Activated CD8-positive, alpha-beta memory T cell treated with anti-CD3 and anti-CD28 coated beads for 36 hours (primary cell): ENCODE results near the gene PLEKHS1. TPM values are rescaled to one million over a fixed set of nuclear protein-coding genes. Genes with fewer than 3 reads are reported as not detected.
"Not testable (repeated sequence)": the region's sequence is repeated elsewhere in the genome, so short reads cannot be mapped to it uniquely, and the experiment has no call there.

Experiments used
- CTCF ChIA-PET: fragments of 350-600 bp; sonication (Branson Sonifier 250); formaldehyde crosslinking; loops from one replicate; lab custom pipeline; 2021; ENCODE audit warnings: antibody characterized with exemption; lab: Charles Lee
- POLR2A ChIA-PET: fragments of 350-600 bp; sonication (Branson Sonifier 250); formaldehyde crosslinking; loops from one replicate; lab custom pipeline; 2021; ENCODE audit warnings: antibody characterized with exemption; lab: Charles Lee
- total RNA-seq, 2 experiments: library from RNA; stranded (reverse); gene quantifications; one replicate each; pipeline ENCODE4 v1.2.3, GENCODE V29; 2021

Gene PLEKHS1
- total RNA-seq, 2 experiments from 2014 or later = not detected

GRCh38 chr10:113739031-113739430 lies 12.5 kb upstream of the PLEKHS1 start:
- ChIA-PET POLR2A (no interaction called here), CTCF (no interaction called here)

- POLR2A ChIA-PET = no interaction called here
- CTCF ChIA-PET = no interaction called here
Observed at GRCh38 chr10:113739577-113739976, 11.9 kb upstream of the PLEKHS1 start.

- POLR2A ChIA-PET = no interaction called here
- CTCF ChIA-PET = no interaction called here
Observed at GRCh38 chr10:113740850-113741249, 10.6 kb upstream of the PLEKHS1 start.

DNA sequence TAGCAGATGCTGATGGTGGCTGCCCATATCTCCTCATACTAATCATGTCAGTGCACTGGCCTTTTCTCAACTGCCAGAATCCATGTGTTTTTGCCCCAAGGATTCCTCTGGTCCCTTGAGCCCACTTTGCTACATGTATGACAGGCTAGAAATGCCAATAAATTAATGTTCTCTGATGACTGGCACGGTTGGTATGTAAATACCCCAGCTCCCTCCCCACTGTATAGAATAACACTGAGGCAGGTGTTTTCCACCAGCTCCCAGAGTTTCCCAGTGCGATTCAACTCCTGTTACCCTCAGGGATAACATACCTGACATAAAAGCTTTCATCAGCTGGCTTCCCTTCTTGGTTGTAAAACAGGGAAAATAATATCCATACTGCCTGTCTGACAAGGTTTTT lies 9.0 kb upstream of the PLEKHS1 start:
- CTCF ChIA-PET = no interaction called here

GRCh38 chr10:113743594-113743993 lies 7.9 kb upstream of the PLEKHS1 start:
- POLR2A ChIA-PET = no interaction called here
- CTCF ChIA-PET = no interaction called here

More for the DNA sequence above, 9.0 kb upstream of the PLEKHS1 start:
- POLR2A ChIA-PET = no interaction called here

- ChIA-PET CTCF (no interaction called here), POLR2A (no interaction called here)
Observed at GRCh38 chr10:113745374-113745773, 6.1 kb upstream of the PLEKHS1 start.

GRCh38 chr10:113746217-113746957 lies 5.1 kb upstream of the PLEKHS1 start:
- ChIA-PET CTCF (no interaction called here), POLR2A (no interaction called here)

- CTCF ChIA-PET = no interaction called here
- POLR2A ChIA-PET = no interaction called here
Observed at GRCh38 chr10:113752553-113752952, 1.1 kb downstream of the PLEKHS1 start.

DNA sequence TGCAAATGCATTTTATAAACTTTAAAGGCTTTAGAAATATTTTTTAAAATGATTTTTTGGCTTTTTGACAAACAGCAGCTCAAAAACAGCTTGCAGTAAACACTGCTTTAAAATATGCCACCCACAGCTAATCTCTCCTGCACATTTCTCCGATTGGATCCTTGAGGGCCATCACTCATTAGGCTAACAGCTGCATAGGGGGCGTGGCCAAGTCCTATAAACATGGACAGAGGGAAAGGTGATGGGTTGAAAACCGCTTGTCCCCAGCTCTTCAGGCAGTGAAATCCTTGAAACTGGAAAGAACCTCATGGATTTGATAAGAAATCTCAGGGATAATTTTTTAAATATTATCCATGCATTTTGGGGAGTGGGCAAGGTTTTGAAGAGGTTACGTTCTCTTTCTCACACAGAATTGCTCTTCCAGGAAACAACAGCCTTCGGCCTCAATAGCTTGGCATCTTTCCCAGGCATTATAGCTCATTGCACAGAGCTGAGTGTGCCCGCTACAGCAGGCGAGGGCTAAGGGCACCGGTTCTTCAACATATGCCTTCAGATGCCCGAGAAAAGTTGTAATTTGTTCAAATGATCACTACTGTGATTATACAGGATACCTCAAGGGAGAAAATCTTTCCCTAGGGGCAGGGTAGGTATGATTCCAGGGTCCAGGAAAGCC lies 1.7 kb downstream of the PLEKHS1 start:
- ChIA-PET CTCF (no interaction called here), POLR2A (no interaction called here)

- ChIA-PET POLR2A (no interaction called here), CTCF (no interaction called here)
Observed at GRCh38 chr10:113754125-113754524, 2.6 kb downstream of the PLEKHS1 start.

GRCh38 chr10:113754768-113755167 lies 3.3 kb downstream of the PLEKHS1 start:
- POLR2A ChIA-PET = no interaction called here
- CTCF ChIA-PET = no interaction called here

GRCh38 chr10:113756940-113757543 lies 5.6 kb downstream of the PLEKHS1 start:
- POLR2A ChIA-PET = no interaction called here

GRCh38 chr10:113762083-113762482 lies 10.6 kb downstream of the PLEKHS1 start:
- POLR2A ChIA-PET = no interaction called here

More at GRCh38 chr10:113756940-113757543, 5.6 kb downstream of the PLEKHS1 start:
- CTCF ChIA-PET = no interaction called here

DNA sequence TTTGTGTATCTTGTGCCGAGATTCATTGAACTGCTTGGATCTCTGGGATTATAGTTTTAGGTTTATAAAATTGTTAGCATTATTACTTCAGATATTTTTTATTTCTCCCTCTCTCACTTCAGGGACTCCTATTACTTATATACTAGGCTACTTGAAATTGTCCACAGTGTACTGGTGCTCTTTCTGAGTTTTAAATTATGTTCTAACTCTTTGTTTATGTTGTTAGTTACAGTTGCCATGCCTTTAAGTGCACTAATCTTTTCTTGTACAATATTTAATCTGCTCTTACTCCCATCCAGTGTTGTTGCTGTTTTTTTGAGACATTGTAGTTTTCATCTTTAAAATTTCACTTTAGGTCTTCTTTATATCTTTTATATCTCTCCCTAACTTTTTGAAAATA lies 13.1 kb downstream of the PLEKHS1 start:
- ChIA-PET POLR2A (no interaction called here), CTCF (no interaction called here)

More at GRCh38 chr10:113762083-113762482, 10.6 kb downstream of the PLEKHS1 start:
- CTCF ChIA-PET = interaction anchor here (0.7 kb wide), 1 partner anchor 1120 kb away, joined by 3 read pairs; no protein-coding TSS in a partner anchor

- POLR2A ChIA-PET = no interaction called here
- CTCF ChIA-PET = no interaction called here
Observed at GRCh38 chr10:113765910-113766309, 14.4 kb downstream of the PLEKHS1 start.

GRCh38 chr10:113767222-113767621 lies 15.7 kb downstream of the PLEKHS1 start:
- ChIA-PET CTCF (no interaction called here), POLR2A (no interaction called here)

GRCh38 chr10:113770346-113770745 lies 18.9 kb downstream of the PLEKHS1 start:
- CTCF ChIA-PET = no interaction called here

GRCh38 chr10:113771131-113771530 lies 19.6 kb downstream of the PLEKHS1 start:
- CTCF ChIA-PET, POLR2A ChIA-PET: not testable (repeated sequence)

More at GRCh38 chr10:113770346-113770745, 18.9 kb downstream of the PLEKHS1 start:
- POLR2A ChIA-PET = no interaction called here

DNA sequence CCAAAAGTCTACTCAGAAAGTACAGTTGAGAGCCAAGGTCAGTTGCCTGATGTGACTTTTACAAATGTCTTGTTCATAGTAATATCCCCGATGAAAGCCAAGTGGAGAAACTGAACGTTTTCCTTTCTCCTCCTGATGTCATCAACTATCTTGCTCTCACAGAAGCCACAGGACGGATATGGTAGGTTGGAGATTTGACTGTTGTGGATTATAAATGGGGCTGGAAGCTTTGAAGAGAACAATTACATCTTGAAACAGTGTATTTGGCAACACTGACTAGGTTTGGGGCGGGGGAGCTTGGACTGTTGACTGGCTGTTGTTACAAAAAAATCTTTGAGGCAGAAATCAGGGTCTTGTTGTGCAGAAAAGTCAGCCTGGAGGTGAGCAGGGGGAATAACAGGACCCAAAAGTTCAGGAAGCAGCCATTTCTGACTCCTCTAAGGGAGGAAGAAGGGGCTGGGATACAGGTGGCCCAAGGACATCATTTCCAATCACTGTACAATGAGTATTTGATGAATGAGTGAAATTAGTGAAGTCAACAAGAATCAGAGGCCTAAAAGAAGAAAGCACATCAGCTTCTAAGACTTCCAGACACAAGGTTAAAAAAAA lies 24.3 kb downstream of the PLEKHS1 start:
- ChIA-PET POLR2A (no interaction called here), CTCF (no interaction called here)

GRCh38 chr10:113776553-113776952 lies 25.1 kb downstream of the PLEKHS1 start:
- POLR2A ChIA-PET = no interaction called here
- CTCF ChIA-PET = no interaction called here
